Activated CD4-positive, alpha-beta T cell treated with anti-CD3 and anti-CD28 coated beads, Interleukin-2, amount 50 U/mL, for 48 hours (primary cell): ENCODE measurements around the gene KDF1.
"Not testable (repeated sequence)": the region's sequence is repeated elsewhere in the genome, so short reads cannot be mapped to it uniquely, and the experiment has no call there.

ENCODE experiments used
- DNase-seq, 2 experiments: peaks; one replicate each; pipeline ENCODE4 v3.0.0-alpha.2; 2020

The KDF1 gene

GRCh38 chr1:26953374-26953773, 6.9 kb downstream of the KDF1 start:
- no peak for DNase-seq

- DNase-seq, result no peak
Measured at GRCh38 chr1:26951821-26952497, 8.3 kb downstream of the KDF1 start.

GRCh38 chr1:26951216-26951615, 9.1 kb downstream of the KDF1 start:
- DNase-seq, result no peak

GRCh38 chr1:26950602-26951001, 9.7 kb downstream of the KDF1 start:
- DNase-seq, result no peak

DNA sequence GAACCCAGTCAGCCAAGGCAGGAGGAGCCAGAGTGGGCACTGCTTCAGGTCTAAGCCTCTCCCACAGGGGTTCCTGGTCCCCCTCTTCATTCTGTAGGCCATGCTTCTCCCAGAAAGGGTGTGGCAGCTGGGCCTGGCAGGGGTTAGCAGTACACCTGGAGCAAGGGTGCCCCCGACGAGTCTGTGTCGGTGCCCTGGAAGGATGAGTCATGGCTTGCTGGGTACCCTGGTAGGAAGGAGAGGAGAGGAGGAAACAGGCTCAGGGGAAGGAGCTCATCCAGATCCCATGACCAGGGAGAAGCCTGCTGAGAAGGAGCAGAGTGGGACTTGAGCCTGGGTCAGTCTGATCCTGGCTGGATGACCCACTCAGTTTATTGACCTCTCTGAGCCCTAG, 10.3 kb downstream of the KDF1 start:
- DNase-seq, result no peak

GRCh38 chr1:26949266-26949925, 10.9 kb downstream of the KDF1 start:
- DNase-seq, result no peak

DNA sequence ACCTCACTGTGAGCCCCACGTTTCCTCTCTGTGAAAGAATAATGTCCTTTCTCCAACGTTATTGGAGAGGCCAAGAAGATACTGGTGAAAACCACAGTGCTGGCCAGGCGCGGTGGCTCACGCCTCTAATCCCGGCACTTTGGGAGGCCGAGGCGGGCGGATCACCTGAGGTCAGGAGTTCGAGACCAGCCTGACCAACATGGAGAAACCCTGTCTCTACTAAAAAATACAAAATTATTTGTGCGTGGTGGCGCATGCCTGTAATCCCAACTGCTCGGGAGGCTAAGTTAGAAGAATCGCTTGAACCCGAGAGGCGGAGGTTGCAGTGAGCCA, 11.6 kb downstream of the KDF1 start:
- not testable (repeated sequence) for DNase-seq

GRCh38 chr1:26946270-26946669, 14.0 kb downstream of the KDF1 start:
- no peak for DNase-seq

DNA sequence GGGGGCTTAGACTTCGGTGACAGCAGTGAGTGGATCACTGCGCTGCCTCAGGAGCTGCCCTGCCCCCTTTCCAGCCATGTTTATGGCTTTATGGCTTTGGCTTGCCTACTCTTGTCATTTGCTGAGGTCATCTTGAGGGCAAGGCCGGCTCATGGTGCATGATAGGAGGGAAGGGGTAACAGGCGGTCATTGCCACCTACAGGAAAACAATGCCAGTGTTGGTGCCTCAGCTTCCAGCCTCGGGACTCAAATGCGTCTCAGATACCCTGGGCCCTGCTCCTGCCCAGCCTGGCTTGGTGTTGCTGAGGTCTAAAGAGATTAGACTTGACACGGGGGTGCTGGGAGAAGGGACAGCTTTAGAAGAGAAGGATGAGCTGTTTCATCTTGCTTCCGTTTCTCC, 14.5 kb downstream of the KDF1 start:
- DNase-seq, result no peak

DNA sequence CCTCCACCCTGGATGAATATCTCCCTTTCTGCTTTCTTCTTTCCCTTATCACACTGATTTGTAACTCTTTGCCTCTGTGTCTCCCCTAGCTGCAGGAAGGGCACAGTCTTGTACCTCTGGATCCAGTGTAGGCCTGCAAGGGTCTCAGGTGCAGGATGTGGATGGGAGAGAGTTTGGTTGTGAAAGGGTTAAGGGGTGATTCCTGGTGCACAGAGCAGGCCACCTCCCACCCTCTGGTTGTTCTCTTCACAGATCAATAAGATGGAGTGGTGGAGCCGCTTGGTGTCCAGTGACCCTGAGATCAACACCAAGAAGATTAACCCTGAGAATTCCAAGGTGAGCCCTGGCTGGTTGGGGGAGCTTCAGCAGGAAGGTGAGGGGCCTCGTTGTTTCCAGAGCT, 15.1 kb downstream of the KDF1 start:
- DNase-seq, result no peak

GRCh38 chr1:26942656-26943055, 17.6 kb downstream of the KDF1 start:
- no peak for DNase-seq

DNA sequence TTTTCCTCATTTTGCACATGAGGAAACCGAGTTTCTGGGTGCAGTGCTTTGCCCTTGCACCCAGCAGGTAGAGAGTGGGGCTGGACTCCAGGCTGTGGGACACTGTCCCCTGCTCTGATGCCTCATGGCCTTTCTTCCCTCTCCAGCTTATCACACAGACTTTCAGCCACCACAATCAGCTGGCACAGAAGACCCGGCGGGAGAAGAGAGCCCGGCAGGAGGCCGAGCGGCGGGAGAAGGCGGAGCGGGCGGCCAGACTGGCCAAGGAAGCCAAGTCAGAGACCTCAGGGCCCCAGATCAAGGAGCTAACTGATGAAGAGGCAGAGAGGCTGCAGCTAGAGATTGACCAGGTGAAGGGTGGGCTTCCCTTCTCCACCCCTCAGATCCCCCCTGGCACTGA, 19.0 kb downstream of the KDF1 start:
- no peak for DNase-seq

DNA sequence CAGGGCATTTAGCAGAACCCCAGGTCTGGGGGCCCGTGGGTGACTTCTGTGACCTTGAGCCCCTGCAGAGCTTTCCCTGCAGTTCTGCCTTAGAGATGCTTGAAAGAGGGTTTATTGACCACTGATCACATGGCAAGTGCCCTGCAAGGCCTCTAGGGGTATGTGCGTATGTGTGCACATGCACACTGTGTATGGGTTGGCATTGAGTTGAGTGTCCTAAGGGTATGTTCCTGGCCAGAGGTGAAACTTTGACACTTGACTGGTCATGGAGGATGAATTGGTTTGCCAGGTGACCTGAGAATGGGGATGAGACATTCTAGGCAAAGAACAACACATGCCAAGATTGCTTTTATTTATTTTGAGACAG, 21.6 kb downstream of the KDF1 start:
- no peak for DNase-seq

GRCh38 chr1:26938004-26938658, 22.1 kb downstream of the KDF1 start:
- no peak for DNase-seq

DNA sequence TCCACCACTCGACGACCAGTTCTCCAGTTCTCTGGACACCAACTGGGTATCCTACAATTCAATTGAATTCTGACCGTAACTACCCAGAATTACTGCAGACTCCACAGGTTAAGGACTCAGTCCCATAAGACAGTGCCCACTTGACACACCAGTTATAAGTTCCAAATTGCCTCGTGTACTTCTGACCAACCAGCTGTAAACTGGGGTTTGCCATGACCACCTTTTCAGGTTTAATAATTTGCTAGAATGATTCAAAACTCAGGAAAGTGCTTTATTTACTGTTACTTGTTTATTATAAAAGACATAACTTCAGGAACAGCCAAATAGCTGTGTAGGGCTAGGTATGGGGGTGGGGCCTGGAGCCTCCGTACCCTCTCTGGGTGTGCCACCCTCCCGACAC, 23.4 kb downstream of the KDF1 start:
- no peak for DNase-seq

DNA sequence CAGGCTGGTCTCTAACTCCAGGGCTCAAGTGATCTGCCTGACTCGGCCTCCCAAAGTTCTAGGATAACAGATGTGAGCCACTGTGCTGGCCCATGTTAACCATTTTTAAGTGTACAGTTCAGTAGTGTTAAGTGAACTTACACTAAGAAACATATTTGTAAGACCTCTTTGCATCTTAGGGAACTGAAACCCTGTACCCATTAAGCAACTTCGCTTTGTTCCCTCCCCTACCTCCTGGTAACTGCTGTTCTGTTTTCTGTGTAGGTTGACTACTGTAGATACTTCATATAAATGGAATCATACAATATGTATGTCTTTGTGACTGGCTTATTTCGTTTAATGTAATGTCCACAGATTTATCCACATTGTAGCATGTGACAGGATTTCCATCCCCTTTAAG, 27.7 kb downstream of the KDF1 start:
- DNase-seq, result no peak

- peak; percentile 11 to 23 for DNase-seq
Measured at GRCh38 chr1:26923711-26924110, 36.6 kb downstream of the KDF1 start.

- no peak for DNase-seq
Measured at GRCh38 chr1:26922901-26923300, 37.4 kb downstream of the KDF1 start.

- no peak for DNase-seq
Measured at GRCh38 chr1:26922431-26922729, 37.9 kb downstream of the KDF1 start.

DNA sequence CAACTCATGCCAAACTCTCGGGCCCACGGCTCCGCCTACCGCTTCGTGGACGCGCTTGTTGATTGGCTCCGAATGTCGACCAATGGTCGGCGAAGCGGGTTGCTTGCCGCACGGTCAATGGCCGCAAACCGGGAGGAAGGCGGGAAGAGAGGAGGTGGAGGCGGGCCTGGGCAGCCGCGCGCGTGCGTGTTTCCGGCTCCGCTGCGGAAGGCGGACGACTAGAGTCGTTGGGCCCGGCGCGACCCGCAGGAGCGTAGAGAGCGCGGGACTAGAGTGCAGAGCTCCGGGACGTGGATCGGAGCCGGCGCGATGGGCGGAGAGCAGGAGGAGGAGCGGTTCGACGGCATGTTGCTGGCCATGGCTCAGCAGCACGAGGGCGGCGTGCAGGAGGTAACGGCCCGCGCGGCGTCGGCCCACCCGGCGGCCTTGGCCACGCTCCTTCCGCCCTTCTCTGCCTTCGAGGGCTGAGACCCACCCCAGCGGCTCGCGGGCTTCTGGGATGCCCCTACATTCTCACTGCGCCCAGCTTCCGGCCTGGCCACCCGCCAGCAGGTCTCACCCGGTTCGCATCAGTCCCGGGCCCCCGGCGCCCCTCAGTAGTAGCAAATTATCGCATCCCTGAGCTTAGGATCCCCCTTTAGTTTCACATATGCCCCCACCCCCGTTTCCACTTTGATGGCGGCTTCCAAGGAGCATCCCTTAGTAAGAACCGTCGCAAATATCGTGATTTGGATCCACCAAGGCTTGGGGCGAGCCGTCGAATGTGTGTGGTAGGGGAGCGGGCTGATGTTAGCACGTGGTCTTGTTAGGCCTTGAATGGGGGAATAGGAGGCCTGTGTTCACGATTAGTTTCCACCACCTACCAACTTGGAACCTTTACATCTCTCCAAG, 38.5 kb downstream of the KDF1 start, which contains the start of gene NUDC:
NUDC (plus strand) TSS at position 204 of the 891 bp plus-strand sequence; CDS start at position 310, 106 bp downstream.
- peak; percentile 96 to 97 for DNase-seq

DNA sequence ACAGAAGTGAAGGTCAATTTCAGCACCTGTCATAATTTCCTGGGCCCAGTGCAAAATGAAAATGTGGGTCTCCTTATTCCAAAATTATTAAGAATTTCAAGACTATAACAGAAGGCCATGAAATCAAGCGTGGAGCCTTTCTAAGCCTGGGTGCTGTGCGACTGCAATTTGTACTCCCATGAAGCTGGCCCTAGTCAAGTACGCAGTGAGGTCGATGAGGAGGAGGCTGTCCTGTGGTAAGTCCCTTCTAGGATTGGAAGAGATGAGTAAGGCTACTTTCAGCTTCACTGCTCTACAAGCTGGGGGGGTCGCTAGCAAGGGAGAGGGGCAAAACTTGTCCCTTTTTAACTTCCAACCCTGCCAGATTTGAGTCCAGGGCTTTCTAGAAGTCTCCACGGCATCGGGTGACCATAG, 39.1 kb downstream of the KDF1 start:
- no peak for DNase-seq

GRCh38 chr1:26915204-26915842, 44.9 kb downstream of the KDF1 start:
- no peak for DNase-seq
